ENCODE measurements around the gene LRFN4. TPM values are rescaled to one million over a fixed set of nuclear protein-coding genes. Genes with fewer than 3 reads are reported as not detected.

The LRFN4 gene
- total and polyA plus RNA-seq, 2 of the 8 experiments (the other 6 are each of a cell fraction or from before 2014, with no cell fraction given), result 49.8 to 64.3 TPM

GRCh38 chr11:66809592-66809991 is 47.3 kb upstream of the LRFN4 start:
- Histone ChIP-seq H4K5ac (ENCODE audit: insufficient read length, low read depth, low read length) (peak overlapping the region; percentile 23), H3K27me3 (replicated peaks in 1 of 4; ENCODE audit: control insufficient read depth in 3 of 4, extremely low read depth in 1 of 4, insufficient read depth in 3 of 4, low read length in 3 of 4) (no peaks in the 10 kb centered on the region), H3K18ac (ENCODE audit: extremely low read depth, low read length) (no peak overlapping the region; the same call in 1 of the 2 replicates), H3K79me1 (ENCODE audit: low read depth, low read length) (no peaks in the 10 kb centered on the region), H3K4me1 (replicated peaks in 1 of 4; ENCODE audit: control insufficient read depth in 3 of 4, insufficient read depth in 4 of 4, low read length in 3 of 4) (peaks cover 2 to 13% (median 5%) of the 10 kb centered on the region in 4 experiments; a peak in 6 of 7 replicates), H3K9ac (replicated peaks in 1 of 4; ENCODE audit: extremely low read depth in 1 of 4, low read depth in 3 of 4, low read length in 3 of 4) (no peak overlapping the region), H2BK20ac (ENCODE audit: low read length) (no peak overlapping the region), H3K9me3 (ENCODE audit: insufficient read depth in 2 of 2, low read depth in 1 of 2, low read length in 1 of 2) (no peaks in the 10 kb centered on the region; a peak in 1 of 4 replicates), H3K14ac (ENCODE audit: insufficient read length) (no peak overlapping the region), H3K23ac (ENCODE audit: insufficient read length) (no peak overlapping the region), H2BK120ac (replicated peaks; ENCODE audit: low read depth, low read length) (no peak overlapping the region), H2AFZ (ENCODE audit: low read length) (no peak overlapping the region), H2BK12ac (ENCODE audit: low read depth, low read length) (no peak overlapping the region), H3K23me2 (ENCODE audit: low read depth, low read length) (no peaks in the 10 kb centered on the region; the same call in 1 of the 2 replicates), H4K20me1 (replicated peaks in 1 of 2; ENCODE audit: control insufficient read depth in 1 of 2, insufficient read depth in 2 of 2, low read length in 2 of 2) (no peaks in the 10 kb centered on the region), H2BK15ac (ENCODE audit: low read length) (no peak overlapping the region), H3K79me2 (ENCODE audit: control insufficient read depth in 1 of 2, insufficient read depth in 2 of 2, low read length in 2 of 2) (no peaks in the 10 kb centered on the region), H3K36me3 (ENCODE audit: control insufficient read depth in 2 of 4, insufficient read depth in 4 of 4, low read length in 3 of 4) (peaks cover 0 to 7% (median 2%) of the 10 kb centered on the region in 4 experiments; a peak in 3 of 8 replicates), H2BK5ac (ENCODE audit: low read depth, low read length) (no peak overlapping the region), H3K4me3 (ENCODE audit: extremely low read depth in 1 of 4, insufficient read depth in 2 of 4, low read depth in 3 of 4, low read length in 4 of 4) (no peak overlapping the region), H3K56ac (replicated peaks; ENCODE audit: insufficient read length, low read depth, low read length) (no peak overlapping the region), H3K4me2 (ENCODE audit: insufficient read depth in 1 of 2, low read depth in 2 of 2, low read length in 2 of 2) (no peak overlapping the region), H3K4ac (replicated peaks; ENCODE audit: insufficient read length, low read depth, low read length) (no peak overlapping the region), H3K27ac (ENCODE audit: low read depth, low read length) (no peak overlapping the region), H4K91ac (replicated peaks; ENCODE audit: insufficient read length, low read length) (no peak overlapping the region), H4K8ac (ENCODE audit: extremely low read depth, insufficient read depth, low read length) (no peak overlapping the region), H2AK5ac (ENCODE audit: low read depth, low read length) (no peak overlapping the region)
- DNase-seq (ENCODE audit: low read depth in 1 of 2, low spot score in 2 of 2) (no peak), FAIRE-seq (no peak)
- POLR2A ChIA-PET (ENCODE audit: partially characterized antibody), result no interaction called here
- WGBS, 2 experiments (ENCODE audit: extremely low coverage in 1 of 2, insufficient coverage in 1 of 2, insufficient read length in 1 of 2, insufficient replicate concordance in 2 of 2, low coverage in 1 of 2, low lambda C conversion rate in 2 of 2, missing lambda C conversion rate in 1 of 2), result 96% methylated on average over 3 of the region's 3 CpGs; no CpG with 5 or more reads in 1 of the 2 experiments
- CTCF ChIA-PET (ENCODE audit: partially characterized antibody), result no interaction called here
- TF ChIP-seq TAF1 (IDR thresholded peaks at IDR 0.05; ENCODE audit: low read depth, low read length) (no peak), GTF2F1 (IDR thresholded peaks at IDR 0.05; ENCODE audit: borderline replicate concordance, low read depth, low read length) (no peak), TEAD4 (IDR thresholded peaks at IDR 0.05; ENCODE audit: low read depth, low read length) (no peak), TBP (IDR thresholded peaks at IDR 0.05; ENCODE audit: low read depth, low read length) (no peak), POLR2A (IDR thresholded peaks at IDR 0.05; ENCODE audit: control extremely low read depth in 1 of 2, low read depth in 2 of 2, low read length in 2 of 2) (no peak), RNF2 (IDR thresholded peaks at IDR 0.05; ENCODE audit: borderline replicate concordance, low read depth, low read length, missing control alignments, poor library complexity, severe bottlenecking) (no peak), PHF8 (conservative IDR thresholded peaks at IDR 0.05; ENCODE audit: low read depth, low read length) (no peak), RXRA (IDR thresholded peaks at IDR 0.05; ENCODE audit: insufficient read depth, low read depth, low read length) (no peak), SP2 (IDR thresholded peaks at IDR 0.05; ENCODE audit: low read length) (no peak), SIX5 (IDR thresholded peaks at IDR 0.05; ENCODE audit: low read depth, low read length) (no peak), EZH2 (IDR thresholded peaks at IDR 0.05; ENCODE audit: low read depth, low read length, severe bottlenecking) (no peak), CREB1 (IDR thresholded peaks at IDR 0.05) (no peak)

Data from H1 (cell line).